ENCODE measurements around the gene ANGEL1.

ANGEL1 gene

DNA sequence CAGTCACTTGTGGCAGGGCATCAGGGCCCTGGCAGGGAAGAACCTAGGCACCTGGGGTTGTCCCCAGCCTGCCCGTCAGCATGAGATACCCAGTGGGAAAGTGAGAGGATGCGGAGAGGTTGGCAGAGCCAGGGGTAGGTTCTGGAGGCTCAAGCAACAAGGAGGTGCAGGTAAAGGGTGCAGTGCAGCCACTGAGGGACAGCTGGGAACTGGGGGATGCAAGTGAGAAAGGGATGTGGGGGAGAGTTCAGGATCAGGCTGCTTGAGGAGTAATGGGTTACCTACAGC is 32.7 kb downstream of the ANGEL1 start:
- TF ChIP-seq, protein P1, sequence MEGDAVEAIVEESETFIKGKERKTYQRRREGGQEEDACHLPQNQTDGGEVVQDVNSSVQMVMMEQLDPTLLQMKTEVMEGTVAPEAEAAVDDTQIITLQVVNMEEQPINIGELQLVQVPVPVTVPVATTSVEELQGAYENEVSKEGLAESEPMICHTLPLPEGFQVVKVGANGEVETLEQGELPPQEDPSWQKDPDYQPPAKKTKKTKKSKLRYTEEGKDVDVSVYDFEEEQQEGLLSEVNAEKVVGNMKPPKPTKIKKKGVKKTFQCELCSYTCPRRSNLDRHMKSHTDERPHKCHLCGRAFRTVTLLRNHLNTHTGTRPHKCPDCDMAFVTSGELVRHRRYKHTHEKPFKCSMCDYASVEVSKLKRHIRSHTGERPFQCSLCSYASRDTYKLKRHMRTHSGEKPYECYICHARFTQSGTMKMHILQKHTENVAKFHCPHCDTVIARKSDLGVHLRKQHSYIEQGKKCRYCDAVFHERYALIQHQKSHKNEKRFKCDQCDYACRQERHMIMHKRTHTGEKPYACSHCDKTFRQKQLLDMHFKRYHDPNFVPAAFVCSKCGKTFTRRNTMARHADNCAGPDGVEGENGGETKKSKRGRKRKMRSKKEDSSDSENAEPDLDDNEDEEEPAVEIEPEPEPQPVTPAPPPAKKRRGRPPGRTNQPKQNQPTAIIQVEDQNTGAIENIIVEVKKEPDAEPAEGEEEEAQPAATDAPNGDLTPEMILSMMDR (IDR thresholded peaks at IDR 0.05; ENCODE audit: low read length, missing control alignments), result no peak
- H3K4me3 ChIP-seq (replicated peaks; ENCODE audit: low read depth, low read length), result no peak overlapping the region
- DNase-seq (ENCODE audit: low read depth), result no peak

DNA sequence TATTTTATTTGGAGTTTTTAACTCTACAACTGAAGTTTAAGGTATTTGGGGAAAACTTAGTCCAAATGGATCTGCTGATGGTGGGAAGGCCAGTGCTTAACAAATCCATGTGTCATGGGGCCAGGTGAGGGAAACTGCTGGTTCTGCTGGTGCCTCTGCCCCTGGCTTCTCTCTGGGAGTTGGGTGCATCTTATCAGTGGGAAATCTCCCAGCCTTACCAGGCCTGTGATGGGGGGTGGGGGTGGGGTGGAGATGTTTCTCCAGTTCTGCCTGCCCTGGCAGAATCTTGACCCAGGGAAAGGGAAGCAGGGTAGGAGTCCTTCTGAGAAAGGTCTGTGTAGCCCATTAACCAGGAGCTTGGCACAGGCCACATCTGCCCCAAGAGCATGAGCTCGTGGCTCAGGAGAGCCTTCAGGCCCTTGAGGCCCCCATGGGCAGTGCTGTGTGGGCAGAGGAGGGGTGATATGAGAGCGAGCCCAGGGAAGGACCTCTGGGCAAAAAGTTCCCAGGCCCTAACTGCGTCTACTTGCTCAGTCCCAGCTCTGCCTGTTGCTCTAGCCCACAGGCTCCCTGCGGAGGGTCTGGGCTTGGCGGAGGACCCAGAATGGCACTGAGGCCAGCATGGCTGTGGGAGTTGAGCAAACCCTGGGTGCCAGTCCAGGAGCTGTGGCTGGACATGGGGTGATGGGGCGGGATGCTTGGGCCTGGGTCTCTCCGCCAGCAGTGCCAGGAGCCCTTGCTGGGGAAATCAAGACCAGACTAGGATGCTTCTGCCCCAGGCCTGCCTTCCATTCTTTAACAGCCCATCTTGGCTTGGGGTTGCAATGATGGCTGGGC is 33.2 kb downstream of the ANGEL1 start:
- no peak overlapping the region for H3K4me3 ChIP-seq (replicated peaks; ENCODE audit: low read depth, low read length)
- DNase-seq (ENCODE audit: low read depth), result no peak
- TF ChIP-seq, protein P1 (IDR thresholded peaks at IDR 0.05; ENCODE audit: low read length, missing control alignments), result no peak

DNA sequence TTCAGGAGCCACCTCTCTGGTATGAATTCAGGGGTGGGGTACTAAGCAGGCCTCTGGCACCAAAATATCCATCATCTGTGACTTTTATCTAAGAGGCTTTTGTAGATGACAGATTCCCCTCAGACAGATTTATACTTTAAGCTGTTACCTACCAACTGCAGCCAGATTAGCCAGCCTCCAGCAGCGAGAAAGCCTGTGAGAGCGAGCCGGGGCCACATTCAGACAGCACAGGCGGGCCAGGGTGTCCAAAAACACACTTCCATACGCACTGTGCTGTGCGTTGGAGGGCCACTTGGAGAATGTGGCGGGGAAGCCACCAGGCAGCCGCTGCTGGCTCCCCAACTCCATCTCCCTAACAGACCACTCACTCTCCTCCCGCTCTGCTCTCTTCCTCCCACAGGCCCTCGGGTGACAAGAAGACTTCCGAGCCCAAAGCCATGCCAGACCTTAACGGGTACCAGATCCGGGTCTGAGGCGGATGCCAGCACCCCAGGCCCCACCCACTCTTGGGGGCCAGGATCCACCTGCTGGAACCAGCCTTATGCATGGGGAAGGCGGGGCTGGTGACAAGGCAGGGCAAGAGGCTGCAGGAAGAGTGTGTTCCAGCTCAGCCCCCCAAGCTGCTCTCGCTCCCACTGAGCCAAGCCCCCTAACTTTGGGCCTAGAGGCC is 34.0 kb downstream of the ANGEL1 start:
- TF ChIP-seq, protein P1 (IDR thresholded peaks at IDR 0.05; ENCODE audit: low read length, missing control alignments), result no peak
- no peak overlapping the region for H3K4me3 ChIP-seq (replicated peaks; ENCODE audit: low read depth, low read length)
- DNase-seq (ENCODE audit: low read depth), result no peak

DNA sequence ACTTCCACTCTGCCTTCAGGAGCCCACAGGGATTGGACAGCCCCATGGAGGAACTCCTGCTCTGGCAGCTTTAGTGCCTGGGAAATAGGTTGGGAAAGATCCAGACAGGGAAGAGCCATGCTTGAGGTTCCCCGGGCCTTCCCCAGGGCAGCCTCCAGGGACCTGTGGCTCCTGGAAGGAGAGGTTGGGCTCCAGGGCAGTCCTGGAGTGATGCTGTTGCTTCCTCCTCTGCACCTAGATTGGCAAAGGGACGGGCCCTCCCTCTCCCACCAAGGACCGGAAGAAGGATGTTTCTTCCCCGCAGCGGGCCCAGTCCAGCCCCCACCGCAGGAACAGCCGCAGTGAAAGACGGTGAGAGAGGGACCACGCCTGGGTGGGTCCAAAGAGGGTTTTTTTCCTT is 35.0 kb downstream of the ANGEL1 start:
- TF ChIP-seq, protein P1 (IDR thresholded peaks at IDR 0.05; ENCODE audit: low read length, missing control alignments), result no peak
- DNase-seq (ENCODE audit: low read depth), result no peak
- H3K4me3 ChIP-seq (replicated peaks; ENCODE audit: low read depth, low read length), result no peak overlapping the region

DNA sequence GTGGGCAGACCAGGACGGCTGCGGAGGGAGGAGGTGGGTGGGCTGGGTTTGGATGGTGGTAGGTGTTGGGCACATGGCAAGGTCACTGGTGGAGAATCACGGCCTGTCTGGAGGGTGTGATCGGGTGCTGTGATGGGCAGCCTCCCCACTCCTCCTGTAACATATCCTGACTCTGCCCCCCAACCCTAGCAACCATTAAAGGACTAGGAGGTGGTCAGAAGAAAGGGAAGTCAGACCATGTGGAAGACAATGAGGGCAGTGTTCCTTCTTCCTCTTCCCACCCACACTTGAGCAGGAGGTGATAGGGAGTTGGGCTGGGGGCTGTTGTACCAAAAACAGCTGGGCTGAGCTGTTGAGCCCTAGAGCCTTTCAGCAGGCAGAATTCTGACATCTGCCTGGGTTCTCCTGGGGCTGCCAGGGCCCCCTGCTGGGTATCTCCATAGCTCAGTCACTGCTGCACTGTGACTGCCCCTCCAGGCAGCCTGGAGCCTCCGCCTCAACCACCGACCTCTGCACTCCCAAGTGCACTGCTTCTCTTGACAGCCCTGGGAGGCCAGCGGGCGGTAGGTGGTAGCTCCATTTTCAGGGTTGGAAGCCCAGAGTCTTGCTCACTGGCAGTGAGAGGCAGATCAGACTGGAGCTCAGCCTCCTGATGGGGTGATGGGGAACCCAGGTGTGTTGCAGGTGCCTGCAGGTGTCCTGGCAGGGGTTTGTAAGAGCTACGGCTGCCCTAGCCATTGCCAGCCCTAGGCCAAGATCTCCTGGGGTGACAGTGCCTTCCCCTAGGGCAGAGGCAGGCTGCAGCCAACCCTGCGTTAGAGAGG is 36.0 kb downstream of the ANGEL1 start:
- no peak overlapping the region for H3K4me3 ChIP-seq (replicated peaks; ENCODE audit: low read depth, low read length)
- TF ChIP-seq, protein P1 (IDR thresholded peaks at IDR 0.05; ENCODE audit: low read length, missing control alignments), result no peak
- DNase-seq (ENCODE audit: low read depth), result no peak

DNA sequence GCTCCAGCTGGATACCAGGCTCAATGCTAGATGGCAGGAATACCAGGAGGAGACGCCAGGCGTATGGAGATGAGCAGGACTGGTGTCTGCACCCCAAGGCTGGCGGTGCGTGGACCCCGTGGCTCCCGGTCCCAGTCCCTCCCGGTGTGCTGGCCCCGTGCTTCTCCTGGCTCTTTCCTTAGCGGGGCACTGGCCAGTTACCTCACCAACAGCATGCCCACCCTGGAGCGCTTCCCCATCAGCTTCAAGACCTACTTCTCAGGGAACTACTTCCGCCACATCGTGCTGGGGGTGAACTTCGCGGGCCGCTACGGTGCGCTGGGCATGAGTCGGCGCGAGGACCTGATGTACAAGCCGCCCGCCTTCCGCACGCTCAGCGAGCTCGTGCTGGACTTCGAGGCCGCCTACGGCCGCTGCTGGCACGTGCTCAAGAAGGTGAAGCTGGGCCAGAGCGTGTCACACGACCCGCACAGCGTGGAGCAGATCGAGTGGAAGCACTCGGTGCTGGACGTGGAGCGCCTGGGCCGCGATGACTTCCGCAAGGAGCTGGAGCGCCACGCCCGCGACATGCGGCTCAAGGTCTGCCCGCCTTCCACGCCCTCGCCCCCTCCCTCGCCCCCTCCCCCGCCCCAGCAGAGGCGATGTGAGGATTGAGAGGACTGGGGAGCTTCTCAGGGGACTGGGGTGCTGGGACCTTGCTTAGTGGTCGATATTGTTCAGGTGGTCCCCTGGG is 36.8 kb downstream of the ANGEL1 start:
- TF ChIP-seq, protein P1 (IDR thresholded peaks at IDR 0.05; ENCODE audit: low read length, missing control alignments), result no peak
- no peak for DNase-seq (ENCODE audit: low read depth)

More for the DNA sequence above, 36.8 kb downstream of the ANGEL1 start:
- H3K4me3 ChIP-seq (replicated peaks; ENCODE audit: low read depth, low read length), result no peak overlapping the region
